ENCODE measurements around the gene DOK6. TPM values are rescaled to one million over a fixed set of nuclear protein-coding genes. Genes with fewer than 3 reads are reported as not detected.

The DOK6 gene
- total and polyA plus RNA-seq, 9 of the 15 experiments (the other 6 are each of a cell fraction or from before 2014, with no cell fraction given) = not detected

DNA sequence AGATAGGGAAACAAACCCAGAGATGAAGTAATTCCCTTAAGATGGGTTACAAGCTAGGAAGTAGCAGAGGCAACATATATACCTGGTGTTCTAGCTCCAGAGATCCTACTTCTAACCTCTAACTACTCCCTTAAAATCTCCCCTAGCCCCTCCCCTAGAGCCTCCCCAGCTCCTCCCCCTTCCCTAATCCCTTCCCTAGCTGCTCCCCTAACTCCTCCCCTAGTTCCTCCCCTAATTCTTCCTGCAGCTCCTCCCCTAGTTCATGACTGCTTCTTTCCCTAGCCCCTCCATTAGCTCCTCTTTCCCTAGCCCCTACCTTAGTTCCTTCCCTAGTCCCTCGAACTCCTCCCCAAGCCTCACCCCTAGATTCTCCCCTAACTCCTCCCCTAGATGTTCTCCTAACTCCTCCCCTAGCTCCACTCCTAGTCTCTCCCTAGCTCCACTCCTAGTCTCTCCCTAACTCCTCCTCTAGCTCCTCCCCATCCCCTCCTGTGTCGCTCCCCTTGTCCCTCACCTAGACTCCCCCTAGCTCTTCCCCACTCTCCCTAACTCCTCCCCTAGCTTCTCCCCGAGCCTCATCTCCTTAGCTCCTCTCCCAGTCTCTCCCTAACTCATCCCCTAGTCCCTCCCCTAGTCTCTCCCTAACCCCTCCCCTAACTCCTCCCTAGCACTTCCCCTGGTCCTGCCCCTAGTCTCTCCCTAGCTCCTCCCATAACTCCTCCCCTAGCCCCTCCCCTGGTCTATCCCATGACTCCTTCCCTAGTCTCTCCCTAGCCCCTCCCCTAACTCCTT, 438.1 kb downstream of the DOK6 start (continued):
- TF ChIP-seq, protein P1, sequence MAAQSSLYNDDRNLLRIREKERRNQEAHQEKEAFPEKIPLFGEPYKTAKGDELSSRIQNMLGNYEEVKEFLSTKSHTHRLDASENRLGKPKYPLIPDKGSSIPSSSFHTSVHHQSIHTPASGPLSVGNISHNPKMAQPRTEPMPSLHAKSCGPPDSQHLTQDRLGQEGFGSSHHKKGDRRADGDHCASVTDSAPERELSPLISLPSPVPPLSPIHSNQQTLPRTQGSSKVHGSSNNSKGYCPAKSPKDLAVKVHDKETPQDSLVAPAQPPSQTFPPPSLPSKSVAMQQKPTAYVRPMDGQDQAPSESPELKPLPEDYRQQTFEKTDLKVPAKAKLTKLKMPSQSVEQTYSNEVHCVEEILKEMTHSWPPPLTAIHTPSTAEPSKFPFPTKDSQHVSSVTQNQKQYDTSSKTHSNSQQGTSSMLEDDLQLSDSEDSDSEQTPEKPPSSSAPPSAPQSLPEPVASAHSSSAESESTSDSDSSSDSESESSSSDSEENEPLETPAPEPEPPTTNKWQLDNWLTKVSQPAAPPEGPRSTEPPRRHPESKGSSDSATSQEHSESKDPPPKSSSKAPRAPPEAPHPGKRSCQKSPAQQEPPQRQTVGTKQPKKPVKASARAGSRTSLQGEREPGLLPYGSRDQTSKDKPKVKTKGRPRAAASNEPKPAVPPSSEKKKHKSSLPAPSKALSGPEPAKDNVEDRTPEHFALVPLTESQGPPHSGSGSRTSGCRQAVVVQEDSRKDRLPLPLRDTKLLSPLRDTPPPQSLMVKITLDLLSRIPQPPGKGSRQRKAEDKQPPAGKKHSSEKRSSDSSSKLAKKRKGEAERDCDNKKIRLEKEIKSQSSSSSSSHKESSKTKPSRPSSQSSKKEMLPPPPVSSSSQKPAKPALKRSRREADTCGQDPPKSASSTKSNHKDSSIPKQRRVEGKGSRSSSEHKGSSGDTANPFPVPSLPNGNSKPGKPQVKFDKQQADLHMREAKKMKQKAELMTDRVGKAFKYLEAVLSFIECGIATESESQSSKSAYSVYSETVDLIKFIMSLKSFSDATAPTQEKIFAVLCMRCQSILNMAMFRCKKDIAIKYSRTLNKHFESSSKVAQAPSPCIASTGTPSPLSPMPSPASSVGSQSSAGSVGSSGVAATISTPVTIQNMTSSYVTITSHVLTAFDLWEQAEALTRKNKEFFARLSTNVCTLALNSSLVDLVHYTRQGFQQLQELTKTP (IDR thresholded peaks at IDR 0.05; ENCODE audit: low read depth in 1 of 2, partially characterized antibody in 2 of 2) = no peak
- TF ChIP-seq ESRRB (CRISPR knock-in tag; IDR thresholded peaks at IDR 0.05; ENCODE audit: borderline replicate concordance) = no peak
- TF ChIP-seq, protein P2, sequence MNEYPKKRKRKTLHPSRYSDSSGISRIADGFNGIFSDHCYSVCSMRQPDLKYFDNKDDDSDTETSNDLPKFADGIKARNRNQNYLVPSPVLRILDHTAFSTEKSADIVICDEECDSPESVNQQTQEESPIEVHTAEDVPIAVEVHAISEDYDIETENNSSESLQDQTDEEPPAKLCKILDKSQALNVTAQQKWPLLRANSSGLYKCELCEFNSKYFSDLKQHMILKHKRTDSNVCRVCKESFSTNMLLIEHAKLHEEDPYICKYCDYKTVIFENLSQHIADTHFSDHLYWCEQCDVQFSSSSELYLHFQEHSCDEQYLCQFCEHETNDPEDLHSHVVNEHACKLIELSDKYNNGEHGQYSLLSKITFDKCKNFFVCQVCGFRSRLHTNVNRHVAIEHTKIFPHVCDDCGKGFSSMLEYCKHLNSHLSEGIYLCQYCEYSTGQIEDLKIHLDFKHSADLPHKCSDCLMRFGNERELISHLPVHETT (CRISPR knock-in tag; conservative IDR thresholded peaks at IDR 0.05 in 1 of 2, IDR thresholded peaks at IDR 0.05 in 1 of 2) = no peak
- TF ChIP-seq SMARCB1 (IDR thresholded peaks at IDR 0.05; ENCODE audit: insufficient read length, low read depth) = no peak
- TF ChIP-seq, protein P3, sequence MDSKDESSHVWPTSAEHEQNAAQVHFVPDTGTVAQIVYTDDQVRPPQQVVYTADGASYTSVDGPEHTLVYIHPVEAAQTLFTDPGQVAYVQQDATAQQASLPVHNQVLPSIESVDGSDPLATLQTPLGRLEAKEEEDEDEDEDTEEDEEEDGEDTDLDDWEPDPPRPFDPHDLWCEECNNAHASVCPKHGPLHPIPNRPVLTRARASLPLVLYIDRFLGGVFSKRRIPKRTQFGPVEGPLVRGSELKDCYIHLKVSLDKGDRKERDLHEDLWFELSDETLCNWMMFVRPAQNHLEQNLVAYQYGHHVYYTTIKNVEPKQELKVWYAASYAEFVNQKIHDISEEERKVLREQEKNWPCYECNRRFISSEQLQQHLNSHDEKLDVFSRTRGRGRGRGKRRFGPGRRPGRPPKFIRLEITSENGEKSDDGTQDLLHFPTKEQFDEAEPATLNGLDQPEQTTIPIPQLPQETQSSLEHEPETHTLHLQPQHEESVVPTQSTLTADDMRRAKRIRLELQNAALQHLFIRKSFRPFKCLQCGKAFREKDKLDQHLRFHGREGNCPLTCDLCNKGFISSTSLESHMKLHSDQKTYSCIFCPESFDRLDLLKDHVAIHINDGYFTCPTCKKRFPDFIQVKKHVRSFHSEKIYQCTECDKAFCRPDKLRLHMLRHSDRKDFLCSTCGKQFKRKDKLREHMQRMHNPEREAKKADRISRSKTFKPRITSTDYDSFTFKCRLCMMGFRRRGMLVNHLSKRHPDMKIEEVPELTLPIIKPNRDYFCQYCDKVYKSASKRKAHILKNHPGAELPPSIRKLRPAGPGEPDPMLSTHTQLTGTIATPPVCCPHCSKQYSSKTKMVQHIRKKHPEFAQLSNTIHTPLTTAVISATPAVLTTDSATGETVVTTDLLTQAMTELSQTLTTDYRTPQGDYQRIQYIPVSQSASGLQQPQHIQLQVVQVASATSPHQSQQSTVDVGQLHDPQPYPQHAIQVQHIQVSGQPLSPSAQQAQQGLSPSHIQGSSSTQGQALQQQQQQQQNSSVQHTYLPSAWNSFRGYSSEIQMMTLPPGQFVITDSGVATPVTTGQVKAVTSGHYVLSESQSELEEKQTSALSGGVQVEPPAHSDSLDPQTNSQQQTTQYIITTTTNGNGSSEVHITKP (IDR thresholded peaks at IDR 0.05; ENCODE audit: partially characterized antibody) = peak; percentile 53
- TF ChIP-seq, protein P4, sequence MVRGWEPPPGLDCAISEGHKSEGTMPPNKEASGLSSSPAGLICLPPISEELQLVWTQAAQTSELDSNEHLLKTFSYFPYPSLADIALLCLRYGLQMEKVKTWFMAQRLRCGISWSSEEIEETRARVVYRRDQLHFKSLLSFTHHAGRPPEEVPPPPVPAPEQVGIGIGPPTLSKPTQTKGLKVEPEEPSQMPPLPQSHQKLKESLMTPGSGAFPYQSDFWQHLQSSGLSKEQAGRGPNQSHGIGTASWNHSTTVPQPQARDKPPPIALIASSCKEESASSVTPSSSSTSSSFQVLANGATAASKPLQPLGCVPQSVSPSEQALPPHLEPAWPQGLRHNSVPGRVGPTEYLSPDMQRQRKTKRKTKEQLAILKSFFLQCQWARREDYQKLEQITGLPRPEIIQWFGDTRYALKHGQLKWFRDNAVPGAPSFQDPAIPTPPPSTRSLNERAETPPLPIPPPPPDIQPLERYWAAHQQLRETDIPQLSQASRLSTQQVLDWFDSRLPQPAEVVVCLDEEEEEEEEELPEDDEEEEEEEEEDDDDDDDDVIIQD (CRISPR knock-in tag; IDR thresholded peaks at IDR 0.05) = no peak
- TF ChIP-seq L3MBTL2 (IDR thresholded peaks at IDR 0.05) = no peak
- no peak for TF ChIP-seq ZKSCAN3 (CRISPR knock-in tag; IDR thresholded peaks at IDR 0.05)
- no peak for TF ChIP-seq ZFX (CRISPR knock-in tag; IDR thresholded peaks at IDR 0.05)
- no peak for TF ChIP-seq ZNF140 (CRISPR knock-in tag; IDR thresholded peaks at IDR 0.05)
- TF ChIP-seq ZNF263 (CRISPR knock-in tag; IDR thresholded peaks at IDR 0.05; ENCODE audit: borderline replicate concordance) = peak; percentile 92
- TF ChIP-seq MAZ (CRISPR knock-in tag; conservative IDR thresholded peaks at IDR 0.05 in 1 of 2, IDR thresholded peaks at IDR 0.05 in 1 of 2) = no peak; a peak in 2 of 4 replicates
- no peak for TF ChIP-seq ATF1 (CRISPR knock-in tag; IDR thresholded peaks at IDR 0.05)
- TF ChIP-seq ATF1 (tag; IDR thresholded peaks at IDR 0.05) = no peak
- TF ChIP-seq NR1H2 (CRISPR knock-in tag; IDR thresholded peaks at IDR 0.05) = no peak
- TF ChIP-seq NR4A1 (CRISPR knock-in tag; IDR thresholded peaks at IDR 0.05) = no peak
- TF ChIP-seq NR4A1 (tag; IDR thresholded peaks at IDR 0.05) = no peak
